Ureter (tissue), 1 donor: ENCODE measurements around the gene SLC37A2. TPM values are rescaled to one million over a fixed set of nuclear protein-coding genes. Genes with fewer than 3 reads are reported as not detected.
"Not testable (repeated sequence)": the region's sequence is repeated elsewhere in the genome, so short reads cannot be mapped to it uniquely, and the experiment has no call there.

Experiments
- DNase-seq: peaks from one replicate; pipeline ENCODE4 v3.0.0-alpha.2; 2020; ENCODE audit warnings: low spot score
- total RNA-seq: library from RNA; stranded (reverse); gene quantifications from one replicate; pipeline ENCODE4 v1.2.4, GENCODE V29; 2023
- donor health status: DM: yes; HTN: yes; CAD: no.

SLC37A2 gene
- total RNA-seq, 1 donor from 2014 or later = 46.5 TPM

DNA sequence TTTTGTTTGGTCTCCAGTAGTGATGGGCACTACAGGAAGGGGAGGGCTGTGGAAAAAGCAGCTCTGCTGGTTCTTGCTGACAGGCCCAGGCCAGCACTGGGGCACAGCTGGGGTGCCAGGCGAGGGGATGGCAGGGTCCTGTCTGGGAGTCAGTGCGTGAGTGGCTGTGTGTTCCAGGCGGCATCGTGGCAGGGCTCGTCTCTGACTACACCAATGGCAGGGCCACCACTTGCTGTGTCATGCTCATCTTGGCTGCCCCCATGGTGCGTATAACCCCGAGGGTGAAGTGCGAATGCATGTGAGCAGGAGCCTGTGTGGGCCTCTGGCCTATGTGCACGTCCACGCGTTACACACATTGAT, 20.9 kb downstream of the SLC37A2 start:
- DNase-seq = no peak

DNA sequence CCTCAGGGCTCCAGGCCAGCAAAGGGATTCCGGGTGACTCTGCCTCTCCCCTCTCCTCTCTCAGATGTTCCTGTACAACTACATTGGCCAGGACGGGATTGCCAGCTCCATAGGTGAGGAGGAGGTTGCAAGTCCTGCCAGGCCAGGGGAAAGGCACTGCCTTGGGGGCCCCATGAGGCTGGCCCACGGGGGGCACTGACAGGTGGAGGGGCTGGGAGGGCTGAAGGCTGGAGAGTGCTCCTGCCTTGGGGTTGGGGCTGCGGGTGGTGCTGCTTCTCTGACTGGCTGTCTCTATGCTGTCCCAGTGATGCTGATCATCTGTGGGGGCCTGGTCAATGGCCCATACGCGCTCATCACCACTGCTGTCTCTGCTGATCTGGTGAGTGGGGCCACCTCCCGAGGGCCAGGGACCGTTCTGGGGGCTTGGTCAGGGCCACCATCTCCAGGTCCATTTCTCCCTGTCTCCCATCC, 21.7 kb downstream of the SLC37A2 start:
- DNase-seq = no peak

DNA sequence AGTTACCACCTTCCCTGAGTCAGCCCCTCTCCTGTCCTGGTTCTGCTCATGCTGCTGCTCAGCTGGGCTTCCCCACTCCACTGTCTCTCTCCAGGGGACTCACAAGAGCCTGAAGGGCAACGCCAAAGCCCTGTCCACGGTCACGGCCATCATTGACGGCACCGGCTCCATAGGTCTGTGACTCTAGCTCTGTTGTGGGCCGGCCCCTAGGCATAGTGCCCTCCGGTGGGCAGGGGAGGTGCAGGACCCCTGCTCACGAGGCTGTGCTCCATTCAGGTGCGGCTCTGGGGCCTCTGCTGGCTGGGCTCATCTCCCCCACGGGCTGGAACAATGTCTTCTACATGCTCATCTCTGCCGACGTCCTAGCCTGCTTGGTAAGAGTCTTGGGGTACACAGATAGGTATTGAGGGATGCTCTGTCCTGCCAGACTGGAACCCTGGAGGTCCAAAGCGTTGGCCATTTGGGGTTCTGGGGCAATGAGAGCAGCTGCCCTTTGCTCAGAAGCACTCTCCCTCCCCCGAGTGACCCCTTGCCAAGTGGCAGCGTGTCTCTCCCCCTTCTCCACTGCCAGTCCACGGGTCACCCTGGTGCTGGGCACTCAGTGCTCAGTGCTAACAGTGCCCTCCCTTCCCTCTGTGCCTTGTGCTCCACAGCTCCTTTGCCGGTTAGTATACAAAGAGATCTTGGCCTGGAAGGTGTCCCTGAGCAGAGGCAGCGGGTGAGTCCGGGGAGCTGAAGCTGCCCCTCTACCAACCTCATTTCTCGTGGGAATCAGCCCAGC, 22.4 kb downstream of the SLC37A2 start:
- no peak for DNase-seq

DNA sequence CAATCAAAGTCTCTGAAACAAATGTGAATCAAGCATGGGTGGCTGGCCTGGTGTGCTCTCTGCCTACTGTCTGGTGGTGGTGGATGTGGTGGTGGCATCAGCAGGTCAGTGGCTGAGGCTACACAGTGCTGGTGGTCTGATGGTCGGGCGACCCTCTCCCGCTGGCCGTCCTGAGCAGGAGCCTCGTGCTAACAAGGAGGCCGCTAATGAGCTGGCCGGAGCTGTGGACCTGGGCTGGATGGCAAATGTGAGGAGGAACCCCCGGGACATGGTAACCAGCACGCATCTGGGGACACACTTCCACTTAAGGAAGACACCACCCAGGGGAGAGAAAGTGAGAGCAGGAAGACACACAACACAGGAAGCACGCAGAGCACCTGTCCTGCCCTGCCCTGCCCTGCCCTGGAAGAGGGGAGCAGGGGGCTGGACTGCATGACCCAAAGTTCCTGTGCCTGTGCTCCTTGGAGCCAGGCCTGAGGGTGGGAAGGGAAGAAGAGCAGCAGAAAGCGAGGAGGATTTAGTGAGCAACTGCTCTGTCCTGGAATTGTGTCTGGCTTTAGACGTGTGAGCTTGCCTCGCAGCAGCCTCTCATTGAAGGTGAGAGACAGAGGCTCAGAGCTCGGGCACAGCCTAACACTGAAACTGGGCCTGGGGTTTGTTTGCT, 23.7 kb downstream of the SLC37A2 start:
- no peak for DNase-seq

DNA sequence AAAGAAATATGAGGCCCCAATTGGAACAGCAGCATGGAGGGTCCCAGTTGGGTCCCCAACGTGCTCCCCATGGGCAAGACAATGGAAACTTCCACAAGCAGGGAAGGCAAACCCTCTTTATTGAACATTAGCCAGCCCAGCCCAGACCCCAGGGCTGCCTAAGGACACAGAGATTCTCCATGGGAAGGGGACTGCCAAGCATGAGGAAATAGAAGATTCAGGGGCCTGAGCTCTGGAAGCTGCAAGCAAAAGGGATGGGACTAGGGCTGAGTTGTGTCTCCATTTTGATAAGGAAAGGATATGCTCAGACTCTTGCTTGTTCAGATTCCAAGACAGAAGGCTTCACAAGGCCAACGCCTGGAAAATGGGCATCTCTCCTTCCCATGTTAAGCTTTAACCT, 25.0 kb downstream of the SLC37A2 start:
- no peak for DNase-seq

DNA sequence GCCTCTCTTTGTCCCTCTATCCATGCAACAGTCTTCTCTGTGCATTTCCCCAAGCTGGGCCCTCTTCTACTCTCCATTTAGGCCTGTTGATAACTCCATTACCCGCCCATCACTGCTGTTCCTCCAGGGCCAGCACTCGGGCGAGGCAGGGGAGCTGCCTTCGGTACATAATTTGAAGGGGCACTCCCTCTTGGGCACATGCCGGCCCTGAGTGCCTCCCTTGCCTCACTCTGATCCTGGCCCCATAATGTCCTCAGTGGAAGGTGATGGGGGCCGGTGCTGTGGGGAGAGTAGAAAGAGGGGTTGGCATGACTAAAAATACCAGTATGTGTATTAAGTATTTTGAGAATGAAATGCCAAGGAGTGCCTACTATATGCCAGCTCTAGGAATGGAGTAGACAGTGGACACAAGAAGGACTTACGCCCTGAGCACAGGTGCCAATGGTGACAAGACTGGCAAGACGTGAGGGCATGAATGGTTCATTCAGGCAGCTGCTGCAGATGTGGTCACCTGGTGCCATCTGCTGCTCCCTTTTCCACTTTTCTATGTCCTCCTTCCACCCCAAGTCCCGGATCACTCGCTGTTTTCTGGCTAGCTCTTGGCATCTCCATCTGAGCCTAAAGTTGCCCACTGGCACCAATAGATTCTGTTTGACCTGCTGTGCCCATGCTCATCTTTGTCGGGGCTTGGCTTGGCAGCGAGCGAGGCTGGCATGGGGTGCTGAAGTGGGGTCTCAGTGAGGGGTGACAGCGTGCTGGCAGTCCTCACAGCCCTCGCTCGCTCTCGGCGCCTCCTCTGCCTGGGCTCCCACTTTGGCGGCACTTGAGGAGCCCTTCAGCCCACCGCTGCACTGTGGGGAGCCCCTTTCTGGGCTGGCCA, 25.7 kb downstream of the SLC37A2 start:
- no peak for DNase-seq

DNA sequence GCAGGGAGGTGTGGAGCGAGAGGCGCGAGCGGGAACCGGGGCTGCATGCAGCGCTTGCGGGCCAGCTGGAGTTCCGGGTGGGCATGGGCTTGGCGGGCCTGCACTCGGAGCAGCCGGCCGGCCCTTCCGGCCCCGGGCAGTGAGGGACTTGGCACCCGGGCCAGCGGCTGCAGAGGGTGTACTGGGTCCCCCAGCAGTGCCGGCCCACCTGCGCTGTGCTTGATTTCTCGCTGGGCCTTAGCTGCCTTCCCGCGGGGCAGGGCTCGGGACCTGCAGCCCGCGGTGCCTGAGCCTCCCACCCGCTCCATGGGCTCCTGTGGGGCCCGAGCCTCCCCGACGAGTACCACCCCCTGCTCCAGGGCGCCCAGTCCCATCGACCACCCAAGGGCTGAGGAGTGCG, 26.4 kb downstream of the SLC37A2 start:
- not testable (repeated sequence) for DNase-seq

DNA sequence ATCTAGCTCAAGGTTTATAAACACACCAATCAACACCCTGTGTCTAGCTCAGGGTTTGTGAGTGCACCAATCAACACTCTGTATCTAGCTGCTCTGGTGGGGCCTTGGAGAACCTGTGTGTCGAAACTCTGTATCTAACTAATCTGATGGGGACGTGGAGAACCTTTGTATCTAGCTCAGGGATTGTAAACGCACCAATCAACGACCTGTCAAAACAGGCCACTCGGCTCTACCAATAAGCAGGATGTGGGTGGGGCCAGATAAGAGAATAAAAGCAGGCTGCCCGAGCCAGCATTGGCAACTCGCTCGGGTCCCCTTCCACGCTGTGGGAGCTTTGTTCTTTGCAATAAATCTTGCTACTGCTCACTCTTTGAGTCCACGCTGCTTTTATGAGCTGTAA, 27.0 kb downstream of the SLC37A2 start:
- not testable (repeated sequence) for DNase-seq

DNA sequence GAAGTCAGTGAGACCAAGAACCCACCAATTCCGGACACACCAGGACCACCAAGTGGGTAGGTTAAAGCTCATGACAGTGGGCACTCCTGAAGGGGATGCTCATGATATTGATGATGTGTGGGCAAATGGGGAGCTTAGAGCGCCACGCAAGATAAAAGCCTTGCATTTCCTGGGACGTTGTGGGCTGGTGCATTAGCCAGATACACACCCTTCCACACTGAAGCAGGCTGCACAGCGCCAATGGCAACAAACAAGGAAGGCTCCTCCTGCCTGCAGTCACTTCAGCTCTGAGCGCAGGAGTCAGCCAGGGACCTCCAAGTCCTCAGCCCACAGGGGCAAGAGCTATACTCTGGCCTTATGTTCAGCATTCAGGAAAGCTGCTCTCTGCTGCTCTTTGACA, 27.7 kb downstream of the SLC37A2 start:
- DNase-seq = no peak

DNA sequence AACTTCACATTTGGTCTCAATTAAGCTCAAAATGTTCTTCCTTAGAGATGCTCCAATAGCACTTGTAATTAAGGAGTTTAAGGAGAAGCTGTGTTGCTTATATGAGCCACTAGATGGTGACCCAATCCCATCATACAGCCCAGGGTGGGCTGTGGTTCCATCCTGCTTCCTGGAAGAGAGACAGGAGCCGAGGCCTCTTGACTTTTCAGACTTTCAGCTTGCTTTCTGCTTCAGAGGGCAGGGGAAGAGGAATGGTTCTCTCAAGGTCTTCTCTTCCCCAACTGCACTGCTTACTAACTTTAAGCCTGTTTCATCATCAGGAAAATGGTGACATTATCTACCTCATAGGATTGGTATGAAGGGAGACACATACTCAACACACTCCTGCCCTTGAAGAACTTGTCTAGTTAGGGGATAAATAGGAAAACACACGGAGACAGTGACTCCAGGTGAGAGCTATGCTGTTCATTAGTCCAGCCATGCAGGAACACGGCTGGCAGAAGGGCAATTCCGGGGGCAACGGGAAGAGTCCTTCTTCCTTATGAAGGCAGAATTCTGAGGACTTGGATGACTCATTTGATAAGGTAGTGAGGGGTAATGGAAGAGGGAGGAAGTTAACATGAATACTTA, 28.3 kb downstream of the SLC37A2 start:
- DNase-seq = no peak

DNA sequence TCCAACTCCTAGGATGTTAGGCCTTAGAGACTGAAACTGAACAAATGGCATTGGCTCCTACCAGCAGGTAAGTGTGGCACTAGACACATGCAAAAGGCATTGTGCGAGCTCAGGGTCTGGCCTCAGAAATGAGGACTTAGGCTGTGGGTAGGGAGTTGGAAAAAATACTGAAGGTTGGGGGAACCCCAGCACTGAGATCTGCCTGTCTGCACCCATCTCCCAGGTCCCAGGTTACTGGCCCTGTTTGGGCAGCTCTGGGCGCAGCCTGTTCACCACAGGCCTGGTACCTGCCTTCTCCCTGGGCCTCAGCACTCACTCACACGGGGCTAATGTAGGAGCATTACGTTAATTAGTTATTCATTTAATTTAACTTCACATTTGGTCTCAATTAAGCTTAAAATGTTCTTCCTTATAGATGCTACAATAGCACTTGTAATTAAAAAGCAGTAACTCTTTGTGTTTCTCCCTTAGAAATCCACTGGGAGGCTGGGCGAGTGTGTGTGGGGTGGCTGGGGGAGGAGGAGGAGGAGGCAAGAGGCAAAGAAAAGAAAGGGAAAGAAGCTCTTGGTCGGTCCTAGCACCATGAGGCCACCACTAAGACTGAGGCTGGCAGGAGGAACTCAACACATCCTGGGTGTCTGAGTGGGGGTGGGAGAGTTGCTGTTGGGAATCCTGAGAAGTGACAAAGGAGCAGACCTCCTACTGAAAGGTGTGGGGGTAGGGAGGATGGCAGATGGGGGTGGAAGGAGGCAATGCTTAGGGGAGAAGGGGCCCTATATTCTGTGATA, 29.0 kb downstream of the SLC37A2 start:
- no peak for DNase-seq

DNA sequence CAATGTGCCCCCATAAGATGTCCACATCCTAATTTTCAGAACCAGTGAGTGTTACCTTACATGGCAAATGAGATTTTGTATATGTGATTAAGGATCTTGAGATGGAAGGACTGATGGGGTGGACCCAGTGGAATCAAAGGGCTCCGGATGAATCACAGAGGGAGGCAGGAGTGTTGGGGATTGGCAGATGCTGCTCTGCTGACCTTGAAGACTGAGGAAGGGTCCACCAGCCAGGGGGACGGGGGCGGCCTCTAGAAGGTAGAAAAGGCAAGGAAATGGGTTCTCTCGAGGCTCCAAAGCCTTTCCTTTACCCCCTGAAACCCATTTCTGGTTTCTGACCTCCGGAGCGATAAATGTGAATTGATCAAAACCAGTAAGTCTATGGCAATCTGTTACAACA, 29.6 kb downstream of the SLC37A2 start:
- DNase-seq = no peak

DNA sequence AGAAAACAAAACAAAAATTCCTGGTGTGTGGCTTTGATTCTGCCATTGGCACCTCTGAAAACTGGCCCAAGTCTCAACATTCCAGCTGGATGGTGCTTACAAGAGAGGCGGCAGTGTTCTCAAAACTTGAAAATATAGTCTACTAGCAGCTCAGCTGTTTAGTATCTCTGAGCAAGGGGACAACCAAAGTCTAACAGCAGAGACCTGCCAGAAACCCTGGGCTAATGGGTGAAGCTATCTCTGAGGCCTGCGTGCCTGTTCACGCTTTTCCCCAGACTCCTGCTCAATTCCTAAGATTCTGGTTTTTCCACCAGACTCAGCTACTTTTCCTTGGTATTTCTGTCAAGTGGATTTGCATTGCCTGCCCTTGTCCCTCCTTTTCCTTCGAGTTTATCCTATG, 30.4 kb downstream of the SLC37A2 start:
- no peak for DNase-seq

DNA sequence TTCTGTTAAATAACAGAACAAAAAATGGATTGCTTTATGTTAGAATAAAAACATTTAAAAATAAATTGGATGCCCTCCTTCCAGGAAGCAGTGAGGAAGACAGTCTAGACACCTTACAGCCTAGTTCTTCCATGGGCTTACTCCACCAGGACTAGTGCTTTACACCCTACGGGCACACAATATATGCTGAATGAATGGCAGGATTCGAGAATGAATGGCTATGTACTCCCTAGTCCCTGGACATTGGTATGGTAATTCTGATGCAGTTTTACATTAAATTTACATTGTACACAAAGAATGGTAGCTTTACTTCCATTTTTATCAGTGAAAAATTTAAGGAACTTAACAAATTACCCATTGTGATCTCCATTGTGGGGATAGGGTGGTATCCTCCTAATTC, 31.6 kb downstream of the SLC37A2 start:
- no peak for DNase-seq

DNA sequence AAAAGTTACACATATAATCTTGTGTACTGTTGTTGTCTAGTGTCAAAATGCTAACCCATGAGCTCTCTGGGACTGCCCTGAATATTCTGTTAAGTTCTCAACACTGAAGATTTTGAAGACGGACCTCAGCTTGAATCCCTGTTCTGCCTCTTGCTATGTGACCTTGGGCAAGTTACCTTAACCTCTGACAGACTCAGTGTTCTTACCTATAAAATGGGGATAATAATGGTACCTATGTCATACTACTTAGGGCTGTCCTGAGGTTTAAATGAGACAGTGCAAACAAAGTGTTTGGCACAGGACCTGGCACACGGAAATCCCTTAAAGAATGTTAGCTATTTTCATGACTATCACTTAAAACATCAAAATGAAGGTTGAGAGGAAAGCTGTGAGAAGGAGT, 37.0 kb downstream of the SLC37A2 start:
- DNase-seq = no peak

DNA sequence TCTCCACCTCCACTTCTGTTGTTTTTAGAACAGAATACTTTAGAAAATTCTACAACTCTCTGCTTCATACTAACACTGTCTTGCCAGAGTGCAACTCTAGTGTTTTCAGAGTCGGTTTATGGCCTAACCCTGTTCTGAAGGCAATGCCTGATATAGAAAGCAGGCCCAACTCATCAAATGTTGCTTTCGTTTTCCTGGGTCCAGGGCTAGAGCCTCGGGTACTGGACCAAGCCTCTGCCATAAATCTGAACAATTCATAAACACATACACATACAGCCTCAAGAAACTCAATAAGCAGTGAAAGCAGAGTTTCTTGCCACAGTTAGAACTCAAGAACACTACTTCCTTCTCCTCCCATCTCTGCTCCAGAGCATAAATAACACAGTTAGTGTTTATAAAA, 38.5 kb downstream of the SLC37A2 start:
- no peak for DNase-seq

DNA sequence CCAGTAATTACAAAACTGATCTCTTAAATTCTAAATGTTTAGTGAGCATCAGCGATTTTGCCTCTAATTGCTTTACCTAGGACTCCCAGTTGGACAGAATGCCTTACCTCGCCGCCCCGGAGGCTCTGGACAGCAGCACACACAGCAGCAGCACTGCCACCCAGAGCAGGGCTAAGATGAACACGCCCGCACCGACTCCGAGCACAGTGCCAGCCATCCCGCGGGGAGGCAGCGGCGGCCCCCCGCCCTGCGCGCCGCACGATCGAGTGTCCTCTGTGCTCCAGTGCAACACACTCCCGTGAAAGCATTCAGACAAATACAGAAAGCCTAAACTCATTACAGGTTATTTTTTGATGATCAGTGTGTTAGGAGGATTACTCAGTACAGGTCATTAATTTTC, 38.9 kb downstream of the SLC37A2 start:
- no peak for DNase-seq

DNA sequence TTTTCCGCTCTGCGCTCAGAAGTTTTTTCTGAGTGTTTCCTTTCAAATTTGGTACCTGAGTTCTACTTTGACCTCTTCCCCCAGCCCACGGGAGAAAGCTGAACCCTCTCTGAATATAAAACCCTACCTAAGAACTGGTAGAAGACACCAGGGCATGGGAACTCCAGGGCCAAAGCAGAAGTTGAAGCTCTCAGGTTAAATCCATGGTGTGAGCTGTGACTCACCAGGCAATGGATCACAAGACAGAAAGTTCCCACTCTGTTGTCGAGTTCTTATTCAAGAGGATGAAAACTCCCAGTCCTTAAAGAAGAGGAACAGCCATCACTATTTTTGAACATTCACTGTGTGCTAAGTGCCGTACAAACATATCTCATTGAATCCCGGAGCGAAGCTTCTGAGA, 39.4 kb downstream of the SLC37A2 start:
- DNase-seq = no peak

DNA sequence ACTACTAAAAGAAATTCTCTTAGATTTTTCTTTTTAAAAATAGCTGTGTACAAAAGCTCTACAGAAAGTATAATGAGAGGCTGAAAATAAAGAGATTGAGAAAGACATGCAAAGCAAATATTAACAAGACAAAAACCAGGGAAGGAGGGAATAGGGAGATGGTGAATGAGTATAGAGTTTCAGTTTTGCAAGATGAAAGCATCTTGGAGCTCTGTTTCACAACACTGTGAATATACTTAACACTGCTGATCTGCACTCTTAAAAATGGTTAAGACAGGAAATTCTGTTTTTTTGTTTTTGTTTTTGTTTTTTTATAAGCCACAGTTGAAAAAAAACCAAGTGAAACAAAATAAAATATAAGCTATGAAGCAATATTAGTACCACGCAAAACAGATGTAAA, 42.8 kb downstream of the SLC37A2 start:
- no peak for DNase-seq

DNA sequence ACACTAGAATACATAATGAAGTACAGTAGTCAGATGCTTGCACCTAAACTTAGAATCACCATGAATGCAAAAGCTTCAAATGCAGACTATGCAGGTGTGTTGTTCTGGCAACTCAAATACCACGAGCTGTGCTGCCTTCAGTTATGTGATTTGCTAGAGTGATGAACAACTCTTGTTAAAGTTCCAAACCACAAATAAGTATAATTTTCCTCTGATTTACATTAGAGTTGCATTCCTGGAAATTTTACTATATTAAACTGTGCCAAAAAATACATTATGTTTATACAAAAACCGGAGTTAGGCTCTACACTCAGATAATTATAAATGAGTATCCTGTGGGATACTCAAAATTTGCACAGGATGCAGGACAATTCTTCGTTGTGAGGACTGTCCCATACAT, 45.4 kb downstream of the SLC37A2 start:
- no peak for DNase-seq

DNA sequence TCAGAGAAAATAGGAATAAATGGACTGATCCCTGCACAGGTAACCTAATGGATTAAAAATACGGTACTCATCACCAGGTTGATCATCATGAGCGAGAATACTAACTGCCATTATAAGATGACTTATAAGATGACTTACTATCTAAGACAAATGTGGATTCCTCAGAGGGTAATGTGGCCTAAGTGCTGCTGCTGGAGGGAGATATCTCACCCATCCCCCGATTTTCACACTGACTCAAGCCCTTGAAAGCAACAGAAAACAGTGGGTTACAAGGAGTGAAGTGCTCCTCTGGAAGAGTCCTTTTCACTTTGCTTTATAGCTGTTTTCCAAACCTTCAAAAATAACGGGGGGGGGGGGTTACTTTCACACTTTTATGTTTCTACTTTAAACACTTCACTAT, 47.4 kb downstream of the SLC37A2 start:
- no peak for DNase-seq
